ENCODE results near the gene TMEM98.

TMEM98 gene

DNA sequence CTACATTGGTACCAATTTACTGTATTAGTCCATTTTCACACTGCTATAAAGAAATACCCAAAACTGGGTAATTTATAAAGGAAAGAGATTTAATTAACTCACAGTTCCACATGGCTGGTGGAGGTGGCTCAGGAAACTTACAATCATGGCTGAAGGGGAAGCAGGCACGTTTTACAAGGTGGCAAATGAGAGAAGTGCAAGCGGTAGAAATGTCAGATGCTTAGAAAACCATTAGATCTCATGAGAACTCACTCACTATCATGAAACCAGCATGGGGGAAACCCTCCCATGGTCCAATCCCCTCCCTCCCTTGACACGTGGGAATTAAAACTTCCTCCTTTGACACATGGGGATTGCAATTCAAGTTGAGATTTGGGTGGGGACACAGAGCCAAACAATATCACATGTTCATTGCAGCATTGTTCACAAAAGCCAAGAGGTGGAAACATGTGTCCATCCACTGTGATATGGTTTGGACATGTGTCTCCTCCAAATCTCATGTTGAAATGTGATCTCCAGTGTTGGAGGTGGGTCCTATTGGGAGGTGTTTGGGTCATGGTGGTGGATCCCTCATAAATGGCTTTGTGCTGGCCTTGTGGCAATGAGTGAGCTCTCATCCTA, 60.6 kb downstream of the TMEM98 start:
- no peak overlapping the region for H3K4me3 ChIP-seq (ENCODE audit: low read depth, low read length)
- TF ChIP-seq, protein P1, sequence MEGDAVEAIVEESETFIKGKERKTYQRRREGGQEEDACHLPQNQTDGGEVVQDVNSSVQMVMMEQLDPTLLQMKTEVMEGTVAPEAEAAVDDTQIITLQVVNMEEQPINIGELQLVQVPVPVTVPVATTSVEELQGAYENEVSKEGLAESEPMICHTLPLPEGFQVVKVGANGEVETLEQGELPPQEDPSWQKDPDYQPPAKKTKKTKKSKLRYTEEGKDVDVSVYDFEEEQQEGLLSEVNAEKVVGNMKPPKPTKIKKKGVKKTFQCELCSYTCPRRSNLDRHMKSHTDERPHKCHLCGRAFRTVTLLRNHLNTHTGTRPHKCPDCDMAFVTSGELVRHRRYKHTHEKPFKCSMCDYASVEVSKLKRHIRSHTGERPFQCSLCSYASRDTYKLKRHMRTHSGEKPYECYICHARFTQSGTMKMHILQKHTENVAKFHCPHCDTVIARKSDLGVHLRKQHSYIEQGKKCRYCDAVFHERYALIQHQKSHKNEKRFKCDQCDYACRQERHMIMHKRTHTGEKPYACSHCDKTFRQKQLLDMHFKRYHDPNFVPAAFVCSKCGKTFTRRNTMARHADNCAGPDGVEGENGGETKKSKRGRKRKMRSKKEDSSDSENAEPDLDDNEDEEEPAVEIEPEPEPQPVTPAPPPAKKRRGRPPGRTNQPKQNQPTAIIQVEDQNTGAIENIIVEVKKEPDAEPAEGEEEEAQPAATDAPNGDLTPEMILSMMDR (IDR thresholded peaks at IDR 0.05; ENCODE audit: low read depth, low read length) = no peak

DNA sequence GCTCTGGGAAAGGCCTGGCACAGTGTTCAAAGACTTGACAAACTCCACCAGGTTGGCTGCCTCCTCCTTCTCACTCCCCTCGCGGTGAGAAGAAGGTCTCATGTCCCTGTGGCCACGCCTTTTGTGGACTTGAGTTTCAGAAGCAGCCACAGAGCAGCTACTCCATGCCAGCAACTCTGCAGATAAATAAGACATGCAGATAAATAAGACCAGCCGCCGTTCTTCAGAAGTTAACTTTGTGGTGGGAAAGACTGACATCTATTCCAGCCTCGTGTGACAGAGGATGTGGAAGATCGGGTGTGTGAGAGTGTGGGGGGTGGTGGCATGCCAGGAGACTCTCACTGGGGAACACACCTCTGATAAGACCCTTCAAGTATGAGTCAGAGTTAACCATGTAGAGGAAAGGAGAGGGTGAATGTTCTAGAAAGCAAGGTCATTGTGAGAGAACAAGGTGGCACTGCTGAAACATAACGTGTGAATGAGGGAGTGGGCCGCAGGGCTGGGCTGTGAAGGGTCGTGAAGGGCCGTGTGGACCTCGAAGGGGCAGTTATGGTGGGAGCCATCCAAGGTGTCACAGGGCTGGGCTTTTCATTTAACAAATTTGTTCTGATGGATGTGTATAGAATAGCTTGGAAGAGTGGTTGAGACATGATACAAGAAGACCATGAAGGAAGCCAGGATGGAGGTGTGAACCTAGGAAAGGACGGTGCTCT, 64.5 kb downstream of the TMEM98 start:
- TF ChIP-seq, protein P1 (IDR thresholded peaks at IDR 0.05; ENCODE audit: low read depth, low read length) = no peak
- no peak overlapping the region for H3K4me3 ChIP-seq (ENCODE audit: low read depth, low read length)

DNA sequence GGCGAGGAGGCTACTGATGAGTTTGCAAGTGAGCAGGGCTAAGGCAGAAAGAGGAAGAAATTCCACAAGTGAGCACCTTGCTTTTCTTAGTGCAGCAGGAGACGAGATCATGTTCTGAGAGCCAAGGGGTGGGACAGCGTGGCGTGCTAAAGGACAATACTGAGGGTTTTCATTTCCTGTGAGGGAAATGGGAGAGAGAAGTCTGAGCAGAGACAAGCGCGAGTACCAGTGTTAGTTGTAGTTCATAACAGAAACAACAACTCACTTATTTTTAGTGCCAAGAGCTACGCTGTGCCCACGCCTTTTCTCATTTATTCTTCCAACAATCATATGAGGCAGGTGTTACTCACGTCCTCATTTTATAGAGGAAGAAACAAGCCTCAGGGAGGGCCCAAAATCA, 66.0 kb downstream of the TMEM98 start:
- no peak overlapping the region for H3K4me3 ChIP-seq (ENCODE audit: low read depth, low read length)
- TF ChIP-seq, protein P1 (IDR thresholded peaks at IDR 0.05; ENCODE audit: low read depth, low read length) = no peak

Measured in WI38 (cell line).